ENCODE results near the gene ZNF525.
"Not testable (repeated sequence)": the region's sequence is repeated elsewhere in the genome, so short reads cannot be mapped to it uniquely, and the experiment has no call there.

ZNF525 gene

GRCh38 chr19:53395840-53396524 is 30.5 kb downstream of the ZNF525 start:
- not testable (repeated sequence) for DNase-seq

GRCh38 chr19:53396525-53396868 is 31.0 kb downstream of the ZNF525 start:
- DNase-seq: no peak

- DNase-seq: not testable (repeated sequence)
Measured at GRCh38 chr19:53397918-53398317, 32.4 kb downstream of the ZNF525 start.

- no peak for DNase-seq
Measured at GRCh38 chr19:53409505-53410204, 44.1 kb downstream of the ZNF525 start.

- DNase-seq: not testable (repeated sequence)
Measured at GRCh38 chr19:53420520-53421315, 55.2 kb downstream of the ZNF525 start.

GRCh38 chr19:53422551-53422950 is 57.0 kb downstream of the ZNF525 start:
- DNase-seq: no peak

GRCh38 chr19:53423074-53423473 is 57.6 kb downstream of the ZNF525 start:
- not testable (repeated sequence) for DNase-seq

GRCh38 chr19:53423680-53424079 is 58.2 kb downstream of the ZNF525 start:
- DNase-seq: not testable (repeated sequence)

- DNase-seq: peak; percentile 61 to 66
Measured at GRCh38 chr19:53424968-53425597, 59.6 kb downstream of the ZNF525 start.

GRCh38 chr19:53431399-53432087 is 66.0 kb downstream of the ZNF525 start, which contains the start of gene ZNF761:
TSS of gene ZNF761 (plus strand) at chr19:53431984. CDS start at chr19:53447269, 15,285 bp downstream.
- DNase-seq: peak; percentile 97 to 99

- DNase-seq: peak; percentile 2 to 23
Measured at GRCh38 chr19:53432088-53432661, 66.7 kb downstream of the ZNF525 start.

Data from stimulated activated CD4-positive, alpha-beta T cell treated with anti-CD3 and anti-CD28 coated beads, Interleukin-2, amount 100 ng/mL, for 48 hours (primary cell).